Inflammatory macrophage treated with lipopolysaccharide for 1 hour (primary cell): ENCODE measurements around the gene IL20RB.
"Not testable (repeated sequence)": the region's sequence is repeated elsewhere in the genome, so short reads cannot be mapped to it uniquely, and the experiment has no call there.

ENCODE experiments used
- DNase-seq, 2 donors: peaks; one replicate each; pipeline ENCODE4 v3.0.0-alpha.2; 2020 to 2022

IL20RB gene

GRCh38 chr3:136989781-136990524 lies 32.2 kb downstream of the IL20RB start:
- DNase-seq = no peak

GRCh38 chr3:136990826-136991225 lies 33.0 kb downstream of the IL20RB start:
- DNase-seq = no peak

GRCh38 chr3:136992115-136992514 lies 34.3 kb downstream of the IL20RB start:
- DNase-seq = no peak

GRCh38 chr3:136994772-136995516 lies 37.2 kb downstream of the IL20RB start:
- DNase-seq = peak; percentile 8 to 22

- no peak for DNase-seq
Observed at GRCh38 chr3:136995652-136996051, 37.9 kb downstream of the IL20RB start.

GRCh38 chr3:137000039-137000438 lies 42.3 kb downstream of the IL20RB start:
- DNase-seq = no peak

- not testable (repeated sequence) for DNase-seq
Observed at GRCh38 chr3:137007376-137007775, 49.6 kb downstream of the IL20RB start.

GRCh38 chr3:137008131-137008530 lies 50.3 kb downstream of the IL20RB start:
- DNase-seq = no peak

GRCh38 chr3:137008976-137009375 lies 51.2 kb downstream of the IL20RB start:
- no peak for DNase-seq

- DNase-seq = no peak
Observed at GRCh38 chr3:137010137-137010536, 52.4 kb downstream of the IL20RB start.

GRCh38 chr3:137011153-137011552 lies 53.4 kb downstream of the IL20RB start:
- no peak for DNase-seq

- no peak for DNase-seq
Observed at GRCh38 chr3:137012097-137012501, 54.3 kb downstream of the IL20RB start.

- peak; percentile 77 to 98 for DNase-seq
Observed at GRCh38 chr3:137013951-137014688, 56.3 kb downstream of the IL20RB start.

- DNase-seq = not testable (repeated sequence)
Observed at GRCh38 chr3:137017316-137017715, 59.5 kb downstream of the IL20RB start.

GRCh38 chr3:137020315-137020714 lies 62.5 kb downstream of the IL20RB start:
- DNase-seq = no peak

- DNase-seq = no peak
Observed at GRCh38 chr3:137020888-137021287, 63.1 kb downstream of the IL20RB start.

- DNase-seq = peak; percentile 8 to 29
Observed at GRCh38 chr3:137024348-137024747, 66.6 kb downstream of the IL20RB start.

GRCh38 chr3:137026701-137027100 lies 68.9 kb downstream of the IL20RB start:
- DNase-seq = no peak

- DNase-seq = peak; percentile 63 to 94
Observed at GRCh38 chr3:137032465-137033120, 74.8 kb downstream of the IL20RB start.

GRCh38 chr3:137035631-137036030 lies 77.8 kb downstream of the IL20RB start:
- no peak for DNase-seq

GRCh38 chr3:137039570-137039969 lies 81.8 kb downstream of the IL20RB start:
- DNase-seq = no peak

- no peak for DNase-seq
Observed at GRCh38 chr3:137041251-137041650, 83.5 kb downstream of the IL20RB start.

GRCh38 chr3:137041686-137042085 lies 83.9 kb downstream of the IL20RB start:
- DNase-seq = no peak
